Measurements from ENCODE around the gene TFF2. TPM values are rescaled to one million over a fixed set of nuclear protein-coding genes. Genes with fewer than 3 reads are reported as not detected.

TFF2 gene
- total and polyA plus RNA-seq, 7 donors = not detected

DNA sequence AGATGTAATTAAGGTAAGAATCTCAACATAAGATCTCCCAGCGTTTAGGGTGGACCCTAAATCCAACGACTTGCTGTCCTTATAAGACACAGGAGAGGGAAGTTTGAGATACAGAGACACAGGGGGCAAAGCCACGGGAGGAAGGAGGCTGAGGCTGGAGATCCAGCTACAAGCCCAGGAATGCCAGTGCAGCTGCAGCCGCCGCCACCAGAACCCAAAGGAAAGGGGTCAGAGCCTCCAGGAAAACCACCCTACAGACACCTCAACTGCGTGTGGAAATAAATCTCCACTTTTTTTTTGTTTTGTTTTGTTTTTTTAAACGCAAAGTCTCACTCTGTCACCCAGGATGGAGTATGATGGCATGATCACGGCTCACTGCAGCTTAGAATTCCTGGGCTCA is 27.6 kb upstream of the TFF2 start:
- no peak overlapping the region for H3K27ac ChIP-seq
- no peaks in the 10 kb centered on the region for H3K36me3 ChIP-seq (ENCODE audit: insufficient read depth in 1 of 2, low read depth in 1 of 2)
- H3K4me3 ChIP-seq = no peak overlapping the region
- H3K4me1 ChIP-seq = no peaks in the 10 kb centered on the region
- intact Hi-C loops (cut with DNase I) = no loop called here
- peaks cover 0 to 28% (median 9%) of the 10 kb centered on the region in 3 donors for H3K27me3 ChIP-seq (ENCODE audit: insufficient read depth in 3 of 3, low read length in 2 of 3)
- DNase-seq (no peak), ATAC-seq (no peak)
- H3K9me3 ChIP-seq = no peaks in the 10 kb centered on the region
- TF ChIP-seq CTCF (IDR thresholded peaks at IDR 0.05) = no peak
- 67 to 72% (median 72%) methylated on average over 8 of the region's 8 CpGs for WGBS, 3 donors

- TF ChIP-seq CTCF (IDR thresholded peaks at IDR 0.05) = no peak
- 79 to 86% (median 83%) methylated on average over 5 of the region's 5 CpGs for WGBS, 3 donors
- no peak for ATAC-seq
- H3K27ac ChIP-seq = no peak overlapping the region
- H3K27me3 ChIP-seq (ENCODE audit: insufficient read depth in 3 of 3, low read length in 2 of 3) = peaks cover 0 to 28% (median 7%) of the 10 kb centered on the region in 3 donors
- DNase-seq = no peak
- intact Hi-C loops (cut with DNase I) = no loop called here
- H3K9me3 ChIP-seq = no peaks in the 10 kb centered on the region
- no peaks in the 10 kb centered on the region for H3K4me1 ChIP-seq
- H3K4me3 ChIP-seq = no peak overlapping the region
- H3K36me3 ChIP-seq (ENCODE audit: insufficient read depth in 1 of 2, low read depth in 1 of 2) = no peaks in the 10 kb centered on the region
These were observed 27.2 kb upstream of the TFF2 start for GRCh38 chr21:42377951-42378340.

- Histone ChIP-seq H3K27me3 (ENCODE audit: insufficient read depth in 3 of 3, low read length in 2 of 3) (peaks cover 0 to 28% (median 7%) of the 10 kb centered on the region in 3 donors), H3K27ac (no peak overlapping the region), H3K4me1 (no peaks in the 10 kb centered on the region), H3K4me3 (no peak overlapping the region), H3K36me3 (ENCODE audit: insufficient read depth in 1 of 2, low read depth in 1 of 2) (no peaks in the 10 kb centered on the region), H3K9me3 (no peaks in the 10 kb centered on the region)
- DNase-seq (no peak), ATAC-seq (no peak)
- 68 to 78% (median 73%) methylated on average over 24 of the region's 24 CpGs for WGBS, 3 donors
- intact Hi-C loops (cut with DNase I) = no loop called here
- TF ChIP-seq CTCF (IDR thresholded peaks at IDR 0.05) = no peak
These were observed 26.6 kb upstream of the TFF2 start for GRCh38 chr21:42377211-42377950.

- peak; percentile 44 for TF ChIP-seq CTCF (IDR thresholded peaks at IDR 0.05)
These were observed 25.7 kb upstream of the TFF2 start for GRCh38 chr21:42376338-42376982.

More at GRCh38 chr21:42376338-42376982, 25.7 kb upstream of the TFF2 start:
- no peak overlapping the region for H3K27ac ChIP-seq
- WGBS, 3 donors = 69 to 80% (median 71%) methylated on average over 32 of the region's 32 CpGs
- DNase-seq (no peak), ATAC-seq (no peak)
- no peaks in the 10 kb centered on the region for H3K9me3 ChIP-seq
- no peak overlapping the region for H3K4me3 ChIP-seq
- H3K4me1 ChIP-seq = no peaks in the 10 kb centered on the region
- no peaks in the 10 kb centered on the region for H3K36me3 ChIP-seq (ENCODE audit: insufficient read depth in 1 of 2, low read depth in 1 of 2)
- intact Hi-C loops (cut with DNase I) = no loop called here
- H3K27me3 ChIP-seq (ENCODE audit: insufficient read depth in 3 of 3, low read length in 2 of 3) = peaks cover 0 to 28% (median 7%) of the 10 kb centered on the region in 3 donors

Measured in psoas muscle (tissue), 8 donors.